HPDE6-E6E7 (cell line): Measurements from ENCODE around the gene GTPBP8.
"Not testable (repeated sequence)": the region's sequence is repeated elsewhere in the genome, so short reads cannot be mapped to it uniquely, and the experiment has no call there.

ENCODE experiments used
- DNase-seq: peaks from one replicate; pipeline ENCODE4 v3.0.0; 2011; ENCODE audit warnings: missing footprints; ENCODE audit errors: extremely low spot score

Gene GTPBP8

GRCh38 chr3:113000691-113001090 is 9.9 kb downstream of the GTPBP8 start:
- DNase-seq, result no peak

DNA sequence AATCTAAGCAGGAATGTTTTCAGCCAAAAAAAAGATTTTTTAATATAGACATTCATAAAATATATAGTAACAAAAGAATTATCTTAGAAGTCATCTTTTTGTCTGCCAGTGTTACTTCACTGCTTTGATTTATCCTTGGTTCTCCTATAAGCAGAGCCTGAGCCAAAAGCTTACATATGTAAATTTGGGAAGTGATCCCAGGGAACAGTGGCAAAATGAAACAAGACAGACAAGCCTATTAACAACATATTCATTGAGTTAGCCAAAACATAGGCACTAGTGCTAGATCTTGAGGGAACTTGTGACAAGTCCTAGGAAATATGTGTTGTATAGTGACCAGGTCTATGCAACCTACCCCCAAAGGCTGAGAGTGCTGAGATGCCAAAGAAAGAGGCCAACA is 11.3 kb downstream of the GTPBP8 start:
- no peak for DNase-seq

DNA sequence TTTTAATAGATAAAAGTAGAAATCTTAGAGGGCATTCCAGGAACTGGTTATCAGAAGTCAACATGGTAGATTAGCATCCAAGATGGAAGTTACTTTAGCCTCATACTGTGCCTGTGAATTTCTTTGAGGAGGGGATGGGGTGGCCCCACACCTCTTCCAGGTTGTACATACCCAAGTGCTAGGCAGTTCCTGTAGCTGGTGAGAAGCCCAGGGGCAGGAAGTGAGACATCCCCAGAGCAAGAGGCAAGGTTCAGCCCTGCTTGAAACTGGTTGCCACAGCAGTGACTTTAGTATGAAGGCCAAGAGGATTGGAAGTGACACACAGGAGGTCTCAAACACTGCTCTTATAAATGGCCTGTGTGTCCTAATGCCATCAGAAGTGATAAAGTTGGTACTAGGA is 11.9 kb downstream of the GTPBP8 start:
- no peak for DNase-seq

DNA sequence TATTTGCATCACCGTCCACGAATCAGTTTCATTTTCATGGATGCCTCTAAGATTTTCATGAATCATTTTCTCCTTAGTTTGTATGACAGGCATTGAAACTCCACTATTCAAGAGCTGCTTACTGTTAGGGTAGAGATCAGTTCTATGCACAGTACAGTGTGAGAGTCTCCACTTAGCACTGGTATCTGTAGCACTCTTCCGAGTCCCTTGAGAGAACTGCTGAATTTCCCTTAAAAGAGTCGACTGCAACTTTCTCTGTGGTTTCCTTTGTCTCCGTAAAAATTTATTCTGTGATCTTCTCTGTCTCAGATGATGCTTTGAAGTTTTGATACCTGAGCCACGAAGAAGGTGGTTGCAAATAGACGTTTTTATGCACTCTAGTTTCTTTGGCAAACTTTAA is 14.8 kb downstream of the GTPBP8 start:
- no peak for DNase-seq

DNA sequence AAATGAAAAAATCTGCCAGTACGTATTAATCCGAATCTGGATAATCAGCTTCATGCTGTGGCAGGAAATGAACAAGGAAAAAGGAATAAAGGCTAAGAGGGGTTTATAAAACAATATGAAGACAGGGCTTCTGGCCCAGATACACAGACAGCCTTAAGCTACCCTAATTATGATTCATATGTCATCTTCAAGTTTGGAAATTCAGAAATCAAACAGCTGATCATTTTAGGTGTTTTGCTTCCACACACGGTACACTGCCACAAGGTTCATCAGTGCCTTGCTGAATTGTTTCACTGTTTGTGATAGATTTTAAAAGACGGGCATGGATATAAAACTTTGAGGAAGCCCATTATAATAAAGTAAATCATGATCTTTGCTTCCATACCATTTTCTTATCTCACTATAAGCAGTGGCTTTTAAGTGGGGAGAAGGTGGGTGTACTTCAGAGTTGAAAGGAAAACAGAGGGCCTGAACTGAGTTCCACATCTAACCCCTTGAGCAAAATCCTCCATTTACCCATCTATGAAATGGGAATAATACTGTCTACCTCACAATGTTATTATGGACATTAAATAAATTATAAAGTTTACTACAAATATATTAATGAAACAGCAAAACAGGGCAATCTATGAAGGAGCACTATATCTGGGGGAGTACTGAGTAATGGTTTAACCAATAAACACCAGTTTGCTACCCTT is 15.7 kb downstream of the GTPBP8 start:
- no peak for DNase-seq

- no peak for DNase-seq
These were observed 17.3 kb downstream of the GTPBP8 start for GRCh38 chr3:113008117-113008516.

- DNase-seq, result no peak
These were observed 22.8 kb downstream of the GTPBP8 start for GRCh38 chr3:113013593-113013992.

DNA sequence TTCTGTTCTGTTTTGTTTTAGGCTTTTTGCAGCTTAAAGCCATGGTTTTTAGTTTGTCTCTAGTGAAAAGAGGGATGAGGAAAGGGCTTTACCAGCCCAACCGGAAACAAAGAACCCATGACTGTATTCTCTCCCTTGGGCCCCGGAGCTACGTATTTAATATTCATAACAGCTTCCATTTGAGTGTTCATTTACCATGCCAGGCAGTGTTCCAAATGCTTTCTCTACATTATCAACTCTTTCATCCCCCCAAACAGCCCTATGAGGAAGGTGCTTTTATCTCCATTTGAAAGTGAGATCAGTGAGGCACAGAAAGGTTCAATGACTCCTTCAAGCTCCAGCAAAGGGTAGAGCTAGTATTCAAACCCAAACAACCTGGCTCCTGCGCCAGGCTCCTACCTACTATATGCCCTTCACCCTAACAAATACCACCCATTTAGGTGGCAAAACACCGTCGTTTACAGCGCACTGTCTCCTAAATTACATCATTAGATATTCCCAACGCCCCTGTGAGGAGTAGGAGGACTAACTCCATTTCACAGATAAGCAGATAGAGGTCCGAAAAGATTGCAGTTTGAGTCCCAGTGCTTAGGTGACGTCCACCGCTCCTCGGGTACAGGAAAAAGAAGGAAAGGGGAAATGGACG is 27.9 kb downstream of the GTPBP8 start:
- DNase-seq, result no peak

DNA sequence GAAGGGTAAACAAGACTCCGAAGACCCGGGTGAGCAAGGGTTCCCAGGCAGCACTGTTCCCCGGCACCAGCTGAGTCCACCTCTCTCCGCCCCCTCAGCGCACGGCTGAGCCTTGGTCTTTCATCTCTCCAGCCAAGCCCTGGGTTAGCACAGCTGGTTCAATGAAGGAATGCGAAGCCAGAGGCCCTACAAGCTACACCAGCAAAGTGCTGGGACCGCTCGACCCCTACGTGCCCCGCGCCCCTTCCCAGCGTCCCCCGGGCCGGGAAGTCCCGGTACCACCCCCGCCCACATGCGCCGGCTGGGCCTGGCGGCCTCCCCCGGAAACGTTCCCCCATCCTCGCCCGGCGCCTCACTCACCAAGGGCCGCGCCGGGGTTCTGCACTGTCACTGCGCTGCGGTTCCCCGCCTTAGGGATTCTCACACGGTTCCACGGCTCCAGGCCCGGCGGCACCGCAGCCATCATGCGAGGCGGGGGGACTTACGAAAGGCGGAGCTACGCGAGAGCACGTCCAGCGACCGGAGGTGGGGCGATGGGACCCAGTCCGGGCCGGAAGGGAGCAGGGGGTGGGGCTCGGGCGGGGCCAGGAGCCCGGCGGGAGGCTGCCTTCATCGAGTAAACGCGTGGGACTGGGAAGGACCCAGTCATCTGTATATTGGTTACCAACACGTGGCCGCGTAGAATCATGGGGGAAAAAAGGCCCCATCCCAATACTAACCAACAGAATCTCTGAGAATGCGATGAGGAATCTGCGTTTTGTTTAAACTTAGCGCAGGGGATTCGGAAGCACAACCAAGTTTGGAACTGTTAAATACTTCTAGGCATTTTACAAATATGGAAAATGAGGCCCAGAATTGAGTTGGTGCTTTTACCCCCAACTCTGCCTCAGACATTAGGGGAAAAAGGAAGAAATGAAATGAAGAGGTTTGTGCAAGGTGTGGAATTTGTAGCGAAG is 28.7 kb downstream of the GTPBP8 start:
- DNase-seq, result peak; percentile 91

DNA sequence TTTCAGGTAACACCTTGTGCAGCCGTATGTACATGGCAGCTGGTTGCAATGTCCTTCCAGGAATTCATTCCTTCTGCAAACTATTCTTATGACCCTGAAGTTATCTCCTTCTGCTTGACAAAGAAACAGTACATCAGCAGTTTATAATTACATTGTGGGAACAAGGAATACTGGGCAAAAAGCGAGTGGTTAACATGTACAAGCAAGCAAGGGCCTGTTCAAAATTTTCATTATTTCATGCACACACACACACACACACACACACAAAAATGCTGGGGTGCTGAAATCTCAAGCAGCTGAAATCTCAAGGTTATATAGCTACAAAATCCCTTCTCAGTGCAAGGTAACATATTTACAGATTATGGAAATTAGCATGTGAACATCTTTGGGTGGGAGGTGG is 30.7 kb downstream of the GTPBP8 start:
- no peak for DNase-seq

DNA sequence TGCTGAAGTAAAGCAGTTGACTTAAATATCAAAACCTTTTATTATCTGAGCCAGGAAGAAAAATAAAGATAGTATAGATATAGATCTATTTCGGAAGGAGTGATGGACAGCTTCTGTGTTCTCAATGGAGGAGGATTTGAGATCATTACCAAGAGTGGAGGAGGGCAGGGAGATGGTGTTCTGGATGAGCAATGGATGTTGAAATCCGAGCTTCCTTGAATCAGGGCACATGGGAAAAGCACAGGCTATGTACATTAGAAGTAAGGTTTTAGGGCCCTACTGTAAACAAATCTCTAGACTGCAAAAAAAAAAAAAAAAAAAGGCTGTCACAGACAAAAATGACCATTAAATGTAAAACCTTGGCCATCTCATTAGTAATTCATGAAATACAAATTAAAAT is 43.2 kb downstream of the GTPBP8 start:
- DNase-seq, result no peak

GRCh38 chr3:113035387-113035982 is 44.7 kb downstream of the GTPBP8 start:
- peak; percentile 64 for DNase-seq

- DNase-seq, result no peak
These were observed 47.5 kb downstream of the GTPBP8 start for GRCh38 chr3:113038328-113038727.

- no peak for DNase-seq
These were observed 48.8 kb downstream of the GTPBP8 start for GRCh38 chr3:113039546-113039945.

GRCh38 chr3:113040231-113040630 is 49.4 kb downstream of the GTPBP8 start:
- no peak for DNase-seq

- no peak for DNase-seq
These were observed 52.9 kb downstream of the GTPBP8 start for GRCh38 chr3:113043686-113044085.

DNA sequence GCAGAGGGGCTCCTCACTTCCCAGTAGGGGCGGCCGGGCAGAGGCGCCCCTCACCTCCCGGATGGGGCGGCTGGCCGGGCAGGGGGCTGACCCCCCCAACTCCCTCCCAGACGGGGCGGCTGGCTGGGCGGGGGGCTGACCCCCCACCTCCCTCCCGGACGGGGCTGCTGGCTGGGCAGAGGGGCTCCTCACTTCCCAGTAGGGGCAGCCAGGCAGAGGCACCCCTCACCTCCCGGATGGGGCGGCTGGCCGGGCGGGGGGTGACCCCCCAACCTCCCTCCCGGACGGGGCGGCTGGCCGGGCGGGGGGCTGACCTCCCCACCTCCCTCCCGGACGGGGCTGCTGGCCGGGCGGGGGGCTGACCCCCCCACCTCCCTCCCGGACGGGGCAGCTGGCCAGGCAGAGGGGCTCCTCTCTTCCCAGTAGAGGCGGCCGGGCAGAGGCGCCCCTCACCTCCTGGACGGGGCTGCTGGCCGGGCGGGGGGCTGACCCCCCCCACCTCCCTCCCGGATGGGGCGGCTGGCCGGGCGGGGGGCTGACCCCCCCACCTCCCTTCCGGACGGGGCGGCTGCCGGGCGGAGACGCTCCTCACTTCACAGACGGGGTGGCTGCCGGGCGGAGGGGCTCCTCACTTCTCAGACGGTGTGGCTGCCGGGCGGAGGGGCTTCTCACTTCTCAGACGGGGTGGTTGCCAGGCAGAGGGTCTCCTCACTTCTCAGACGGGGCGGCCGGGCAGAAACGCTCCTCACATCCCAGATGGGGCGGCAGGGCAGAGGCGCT is 55.6 kb downstream of the GTPBP8 start:
- not testable (repeated sequence) for DNase-seq

GRCh38 chr3:113051302-113051711 is 60.5 kb downstream of the GTPBP8 start:
- peak; percentile 74 for DNase-seq
